ENCODE data around the gene NAALADL2. TPM values are rescaled to one million over a fixed set of nuclear protein-coding genes. Genes with fewer than 3 reads are reported as not detected.
A peak's percentile ranks its signal among the peaks of the same experiment; 100 is the strongest.
"Not testable (repeated sequence)": the region's sequence is repeated elsewhere in the genome, so short reads cannot be mapped to it uniquely, and the experiment has no call there.

Gene NAALADL2
- total RNA-seq, 3 donors from 2014 or later: 18.4 to 43.9 (median 20.8) TPM

DNA sequence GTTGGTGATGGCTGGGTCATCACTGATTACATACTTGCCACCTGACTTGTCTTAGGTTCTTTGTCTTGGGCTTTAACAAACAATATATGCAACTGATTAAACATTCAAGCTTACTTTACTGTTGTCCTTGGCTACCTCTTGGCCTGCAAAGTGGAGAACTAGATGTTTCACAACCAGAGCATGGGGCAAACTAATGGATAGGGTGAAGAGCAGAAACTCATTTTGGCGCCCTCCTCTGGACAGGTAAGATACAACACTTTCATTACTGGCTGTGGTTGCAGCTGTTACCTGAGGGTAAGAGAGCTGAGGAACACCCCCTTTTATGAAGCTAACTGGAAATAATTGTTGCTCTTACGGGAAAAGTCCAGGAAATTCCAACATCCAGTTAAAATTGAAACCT lies 262.1 kb downstream of the NAALADL2 start:
- intact Hi-C loops (cut with DNase I, micrococcal nuclease): no loop called here
- peak; percentile 69 for ATAC-seq
- H3K4me1 ChIP-seq (ENCODE audit: low read depth): no peaks in the 10 kb centered on the region
- no peak overlapping the region for H3K4me3 ChIP-seq
- peak in 1 of 3 donors; percentile 45 for DNase-seq
- no peaks in the 10 kb centered on the region for H3K36me3 ChIP-seq (ENCODE audit: low read depth)
- TF ChIP-seq, protein P1, sequence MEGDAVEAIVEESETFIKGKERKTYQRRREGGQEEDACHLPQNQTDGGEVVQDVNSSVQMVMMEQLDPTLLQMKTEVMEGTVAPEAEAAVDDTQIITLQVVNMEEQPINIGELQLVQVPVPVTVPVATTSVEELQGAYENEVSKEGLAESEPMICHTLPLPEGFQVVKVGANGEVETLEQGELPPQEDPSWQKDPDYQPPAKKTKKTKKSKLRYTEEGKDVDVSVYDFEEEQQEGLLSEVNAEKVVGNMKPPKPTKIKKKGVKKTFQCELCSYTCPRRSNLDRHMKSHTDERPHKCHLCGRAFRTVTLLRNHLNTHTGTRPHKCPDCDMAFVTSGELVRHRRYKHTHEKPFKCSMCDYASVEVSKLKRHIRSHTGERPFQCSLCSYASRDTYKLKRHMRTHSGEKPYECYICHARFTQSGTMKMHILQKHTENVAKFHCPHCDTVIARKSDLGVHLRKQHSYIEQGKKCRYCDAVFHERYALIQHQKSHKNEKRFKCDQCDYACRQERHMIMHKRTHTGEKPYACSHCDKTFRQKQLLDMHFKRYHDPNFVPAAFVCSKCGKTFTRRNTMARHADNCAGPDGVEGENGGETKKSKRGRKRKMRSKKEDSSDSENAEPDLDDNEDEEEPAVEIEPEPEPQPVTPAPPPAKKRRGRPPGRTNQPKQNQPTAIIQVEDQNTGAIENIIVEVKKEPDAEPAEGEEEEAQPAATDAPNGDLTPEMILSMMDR (IDR thresholded peaks at IDR 0.05): no peak
- no peaks in the 10 kb centered on the region for H3K9me3 ChIP-seq

GRCh38 chr3:175127075-175127662 lies 268.0 kb downstream of the NAALADL2 start:
- no peaks in the 10 kb centered on the region for H3K9me3 ChIP-seq
- TF ChIP-seq, protein P1 (IDR thresholded peaks at IDR 0.05): no peak
- no peak for DNase-seq
- no peaks in the 10 kb centered on the region for H3K4me1 ChIP-seq (ENCODE audit: low read depth)
- H3K4me3 ChIP-seq: no peak overlapping the region
- H3K36me3 ChIP-seq (ENCODE audit: low read depth): no peaks in the 10 kb centered on the region
- ATAC-seq: no peak
- intact Hi-C loops (cut with DNase I, micrococcal nuclease): no loop called here

DNA sequence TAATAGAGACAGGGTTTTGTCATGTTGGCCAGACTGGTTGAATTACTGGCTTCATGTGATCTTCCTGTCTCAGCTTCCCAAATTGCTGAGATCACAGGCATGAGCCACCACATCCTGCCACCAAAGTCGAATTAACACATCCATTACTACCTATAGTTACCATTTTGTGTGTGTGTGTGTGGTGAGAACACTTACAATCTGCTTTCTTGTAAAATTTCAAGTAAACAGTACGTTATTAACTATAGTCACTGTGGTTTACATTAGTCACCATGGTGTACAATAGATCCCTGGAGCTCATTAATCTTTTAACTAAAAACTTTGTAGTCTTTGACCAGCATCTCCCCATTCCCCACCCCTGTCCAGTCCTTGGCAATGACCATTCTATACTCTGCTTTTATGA lies 270.0 kb downstream of the NAALADL2 start:
- no peak for DNase-seq
- H3K9me3 ChIP-seq: no peaks in the 10 kb centered on the region

GRCh38 chr3:175129571-175129970 lies 270.4 kb downstream of the NAALADL2 start:
- no peak for ATAC-seq
- intact Hi-C loops (cut with DNase I, micrococcal nuclease): no loop called here
- H3K4me3 ChIP-seq: no peak overlapping the region
- no peak for DNase-seq
- H3K36me3 ChIP-seq (ENCODE audit: low read depth): no peaks in the 10 kb centered on the region
- no peaks in the 10 kb centered on the region for H3K4me1 ChIP-seq (ENCODE audit: low read depth)
- H3K9me3 ChIP-seq: no peaks in the 10 kb centered on the region
- TF ChIP-seq, protein P1 (IDR thresholded peaks at IDR 0.05): no peak

More for the DNA sequence above, 270.0 kb downstream of the NAALADL2 start:
- no peak overlapping the region for H3K4me3 ChIP-seq
- intact Hi-C loops (cut with DNase I, micrococcal nuclease): no loop called here
- no peak for ATAC-seq
- H3K36me3 ChIP-seq (ENCODE audit: low read depth): no peaks in the 10 kb centered on the region
- no peaks in the 10 kb centered on the region for H3K4me1 ChIP-seq (ENCODE audit: low read depth)
- TF ChIP-seq, protein P1 (IDR thresholded peaks at IDR 0.05): no peak

GRCh38 chr3:175131866-175132265 lies 272.7 kb downstream of the NAALADL2 start:
- intact Hi-C loops (cut with DNase I, micrococcal nuclease); H3K36me3 ChIP-seq (ENCODE audit: low read depth); H3K9me3 ChIP-seq; H3K4me3 ChIP-seq; ATAC-seq; H3K4me1 ChIP-seq (ENCODE audit: low read depth): not testable (repeated sequence)
- peak in 1 of 3 donors; percentile 17 for DNase-seq

DNA sequence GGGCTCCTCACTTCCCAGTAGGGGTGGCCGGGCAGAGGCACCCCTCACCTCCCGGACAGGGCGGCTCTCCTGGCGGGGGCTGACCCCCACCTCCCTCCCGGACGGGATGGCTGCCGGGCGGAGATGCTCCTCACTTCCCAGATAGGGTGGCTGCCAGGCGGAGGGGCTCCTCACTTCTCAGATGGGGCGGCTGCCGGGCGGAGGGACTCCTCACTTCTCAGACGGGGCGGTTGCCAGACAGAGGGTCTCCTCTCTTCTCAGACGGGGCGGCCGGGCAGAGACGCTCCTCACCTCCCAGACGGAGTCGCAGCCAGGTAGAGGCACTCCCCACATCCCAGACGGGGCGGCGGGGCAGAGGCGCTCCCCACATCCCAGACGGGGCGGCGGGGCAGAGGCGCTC lies 273.6 kb downstream of the NAALADL2 start:
- ATAC-seq; H3K4me1 ChIP-seq (ENCODE audit: low read depth); H3K36me3 ChIP-seq (ENCODE audit: low read depth); H3K9me3 ChIP-seq; H3K4me3 ChIP-seq; intact Hi-C loops (cut with DNase I, micrococcal nuclease): not testable (repeated sequence)
- DNase-seq: peak in 1 of 3 donors; percentile 45

DNA sequence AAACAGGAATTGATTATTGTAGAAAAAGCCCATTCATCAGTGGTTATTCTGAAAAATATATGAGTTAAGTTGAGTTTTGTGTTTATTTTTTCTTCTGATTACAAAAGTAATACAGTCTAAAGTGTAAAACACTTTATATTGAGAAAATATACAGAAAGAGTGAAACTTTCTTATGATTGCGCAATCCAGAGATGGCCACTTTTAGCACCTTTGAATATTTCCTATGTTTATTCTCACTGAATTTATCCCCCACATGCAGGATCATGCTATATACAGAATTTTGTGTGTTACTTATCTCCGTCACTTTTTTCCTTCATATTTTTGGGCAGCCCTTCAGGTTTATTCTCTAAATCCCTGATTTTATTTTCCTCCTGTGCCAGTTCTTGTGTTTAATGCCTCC lies 285.2 kb downstream of the NAALADL2 start:
- no peaks in the 10 kb centered on the region for H3K4me1 ChIP-seq (ENCODE audit: low read depth)
- H3K9me3 ChIP-seq: no peaks in the 10 kb centered on the region
- no peak for DNase-seq
- no peaks in the 10 kb centered on the region for H3K36me3 ChIP-seq (ENCODE audit: low read depth)
- no peak for ATAC-seq
- intact Hi-C loops (cut with DNase I, micrococcal nuclease): no loop called here
- TF ChIP-seq, protein P1 (IDR thresholded peaks at IDR 0.05): no peak
- no peak overlapping the region for H3K4me3 ChIP-seq

Data from mucosa of descending colon (tissue), 3 donors.